Measurements from ENCODE around the gene CHN2.

Gene CHN2

DNA sequence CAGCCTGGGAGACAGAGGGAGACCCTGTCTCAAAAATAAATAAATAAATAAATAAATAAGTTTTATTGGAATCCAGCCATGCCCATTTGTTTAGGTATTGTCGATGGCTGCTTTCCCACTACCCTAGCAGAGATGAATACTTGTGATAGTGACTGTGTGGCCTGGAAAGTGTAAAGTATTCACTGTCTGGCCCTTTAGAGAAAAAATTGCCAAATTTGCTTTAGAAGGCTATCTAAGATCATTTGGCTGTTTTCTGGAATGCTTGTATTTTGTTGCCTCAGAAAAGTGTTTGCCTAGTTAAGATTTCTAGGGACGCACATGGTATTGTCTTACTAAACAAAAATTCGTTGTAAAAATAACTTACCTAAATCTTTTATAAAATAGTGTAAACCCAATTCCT lies 35.4 kb downstream of the CHN2 start:
- H3K27ac ChIP-seq, result no peak overlapping the region
- no peak for DNase-seq
- TF ChIP-seq, protein P1, sequence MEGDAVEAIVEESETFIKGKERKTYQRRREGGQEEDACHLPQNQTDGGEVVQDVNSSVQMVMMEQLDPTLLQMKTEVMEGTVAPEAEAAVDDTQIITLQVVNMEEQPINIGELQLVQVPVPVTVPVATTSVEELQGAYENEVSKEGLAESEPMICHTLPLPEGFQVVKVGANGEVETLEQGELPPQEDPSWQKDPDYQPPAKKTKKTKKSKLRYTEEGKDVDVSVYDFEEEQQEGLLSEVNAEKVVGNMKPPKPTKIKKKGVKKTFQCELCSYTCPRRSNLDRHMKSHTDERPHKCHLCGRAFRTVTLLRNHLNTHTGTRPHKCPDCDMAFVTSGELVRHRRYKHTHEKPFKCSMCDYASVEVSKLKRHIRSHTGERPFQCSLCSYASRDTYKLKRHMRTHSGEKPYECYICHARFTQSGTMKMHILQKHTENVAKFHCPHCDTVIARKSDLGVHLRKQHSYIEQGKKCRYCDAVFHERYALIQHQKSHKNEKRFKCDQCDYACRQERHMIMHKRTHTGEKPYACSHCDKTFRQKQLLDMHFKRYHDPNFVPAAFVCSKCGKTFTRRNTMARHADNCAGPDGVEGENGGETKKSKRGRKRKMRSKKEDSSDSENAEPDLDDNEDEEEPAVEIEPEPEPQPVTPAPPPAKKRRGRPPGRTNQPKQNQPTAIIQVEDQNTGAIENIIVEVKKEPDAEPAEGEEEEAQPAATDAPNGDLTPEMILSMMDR (IDR thresholded peaks at IDR 0.05; ENCODE audit: low read depth, low read length), result no peak
- H3K4me3 ChIP-seq (ENCODE audit: low read depth, low read length), result no peak overlapping the region
- no peaks in the 10 kb centered on the region for H3K9me3 ChIP-seq (ENCODE audit: severe bottlenecking)
- no peaks in the 10 kb centered on the region for H3K27me3 ChIP-seq (ENCODE audit: insufficient read depth, low read depth, severe bottlenecking)
- no peaks in the 10 kb centered on the region for H3K36me3 ChIP-seq

DNA sequence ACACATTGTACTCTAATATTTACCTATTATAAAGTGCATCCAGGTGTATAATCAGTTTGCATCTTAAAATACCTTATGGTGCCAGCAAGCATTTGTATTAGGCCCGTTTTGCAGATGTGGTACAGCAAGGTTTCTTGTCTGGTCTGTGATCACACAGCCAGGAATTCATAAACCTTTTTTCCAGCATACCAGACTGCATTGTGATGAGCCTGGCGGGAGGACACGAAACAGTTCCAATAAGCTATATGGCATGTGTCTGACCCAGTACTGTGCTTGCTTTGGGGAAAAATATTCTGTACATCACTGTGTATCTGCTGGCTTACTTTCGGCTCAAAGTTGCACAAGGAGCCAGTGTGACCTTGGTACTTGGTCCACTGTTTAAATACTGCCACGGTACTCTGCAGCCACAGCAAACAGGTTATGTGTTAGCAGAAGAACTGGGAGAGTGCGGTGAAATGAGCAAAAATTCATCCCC lies 36.3 kb downstream of the CHN2 start:
- TF ChIP-seq, protein P1 (IDR thresholded peaks at IDR 0.05; ENCODE audit: low read depth, low read length), result no peak

DNA sequence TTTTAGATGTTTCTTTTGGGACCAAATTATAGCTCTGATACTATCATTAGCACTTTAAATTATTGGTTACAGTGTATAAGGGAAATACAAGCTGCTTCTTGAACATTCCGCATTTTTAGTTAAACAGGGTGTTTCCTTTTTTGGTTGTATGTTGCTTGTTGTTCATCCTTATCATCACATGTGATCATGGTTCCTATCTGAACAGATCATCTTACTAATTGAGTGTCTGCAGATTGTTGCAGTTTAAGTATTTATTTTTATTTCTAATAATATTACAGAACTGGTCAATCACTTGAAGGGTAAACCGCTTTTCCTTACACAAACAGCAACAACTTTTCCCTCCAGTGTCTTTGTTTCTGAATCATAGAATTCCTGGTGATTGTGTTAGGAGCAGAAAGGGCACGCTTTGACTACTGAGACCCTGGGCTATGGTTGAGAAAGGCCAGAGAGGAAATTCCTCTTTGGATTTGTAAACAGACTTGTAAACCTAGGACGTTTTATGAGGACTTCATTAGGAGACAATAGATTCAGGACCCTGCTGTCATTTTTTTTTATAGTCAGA lies 37.2 kb downstream of the CHN2 start:
- Histone ChIP-seq H3K27me3 (ENCODE audit: insufficient read depth, low read depth, severe bottlenecking) (no peaks in the 10 kb centered on the region), H3K36me3 (no peaks in the 10 kb centered on the region), H3K9me3 (ENCODE audit: severe bottlenecking) (no peaks in the 10 kb centered on the region), H3K4me3 (ENCODE audit: low read depth, low read length) (no peak overlapping the region), H3K27ac (no peak overlapping the region)
- no peak for DNase-seq
- TF ChIP-seq, protein P1 (IDR thresholded peaks at IDR 0.05; ENCODE audit: low read depth, low read length), result no peak

More for the DNA sequence above, 36.3 kb downstream of the CHN2 start:
- no peaks in the 10 kb centered on the region for H3K9me3 ChIP-seq (ENCODE audit: severe bottlenecking)
- H3K4me3 ChIP-seq (ENCODE audit: low read depth, low read length), result no peak overlapping the region
- no peak overlapping the region for H3K27ac ChIP-seq
- H3K36me3 ChIP-seq, result no peaks in the 10 kb centered on the region
- H3K27me3 ChIP-seq (ENCODE audit: insufficient read depth, low read depth, severe bottlenecking), result no peaks in the 10 kb centered on the region
- DNase-seq, result no peak

DNA sequence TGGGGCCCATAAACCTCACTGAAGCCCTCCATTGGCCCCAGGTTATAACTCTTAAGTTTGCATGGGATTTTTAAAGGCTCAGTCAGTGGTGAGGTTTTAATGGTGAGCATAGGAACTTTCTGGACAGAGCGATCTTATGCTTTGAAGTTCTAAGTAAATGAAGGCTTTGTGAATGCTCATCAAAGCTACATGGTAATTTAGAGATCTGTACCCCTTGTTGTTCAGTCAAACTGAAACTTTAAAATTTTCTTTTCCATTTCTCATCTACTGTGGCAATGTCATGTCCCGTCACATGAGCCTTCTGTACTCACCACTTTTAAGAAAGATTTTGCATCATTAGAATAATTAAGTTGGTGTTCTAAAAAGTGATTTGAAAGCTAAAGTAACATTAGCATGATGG lies 39.9 kb downstream of the CHN2 start:
- no peak overlapping the region for H3K4me3 ChIP-seq (ENCODE audit: low read depth, low read length)
- no peak overlapping the region for H3K27ac ChIP-seq
- TF ChIP-seq, protein P1 (IDR thresholded peaks at IDR 0.05; ENCODE audit: low read depth, low read length), result no peak
- no peaks in the 10 kb centered on the region for H3K27me3 ChIP-seq (ENCODE audit: insufficient read depth, low read depth, severe bottlenecking)
- H3K36me3 ChIP-seq, result no peaks in the 10 kb centered on the region
- H3K9me3 ChIP-seq (ENCODE audit: severe bottlenecking), result no peaks in the 10 kb centered on the region
- no peak for DNase-seq

DNA sequence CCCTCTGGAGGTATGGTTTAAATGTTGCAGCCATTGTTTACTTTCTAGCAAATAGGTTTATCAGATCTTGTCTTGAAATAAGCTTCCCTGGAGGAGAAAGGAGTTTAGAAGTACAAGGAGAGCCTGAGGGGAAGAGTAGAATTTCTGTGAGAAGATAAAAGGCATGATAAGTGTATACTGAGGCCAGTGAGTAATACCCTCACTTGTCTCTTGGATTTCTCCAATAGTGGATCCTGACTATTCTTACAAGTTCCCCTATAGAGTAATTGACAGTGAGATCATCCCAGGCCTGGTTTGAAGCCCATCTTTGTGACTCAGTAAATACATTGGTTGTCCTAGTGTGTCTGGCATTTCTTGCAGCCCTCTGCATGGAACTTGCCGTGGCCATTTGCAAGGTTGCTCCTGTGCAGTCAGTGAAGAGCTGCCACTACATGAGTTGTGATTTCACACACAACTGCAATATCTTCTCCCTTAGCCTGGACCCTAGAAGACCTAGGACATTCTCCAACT lies 41.6 kb downstream of the CHN2 start:
- Histone ChIP-seq H3K27me3 (ENCODE audit: insufficient read depth, low read depth, severe bottlenecking) (no peaks in the 10 kb centered on the region), H3K9me3 (ENCODE audit: severe bottlenecking) (no peaks in the 10 kb centered on the region), H3K4me3 (ENCODE audit: low read depth, low read length) (no peak overlapping the region), H3K36me3 (no peaks in the 10 kb centered on the region), H3K27ac (no peak overlapping the region)
- TF ChIP-seq, protein P1 (IDR thresholded peaks at IDR 0.05; ENCODE audit: low read depth, low read length), result no peak
- DNase-seq, result no peak

DNA sequence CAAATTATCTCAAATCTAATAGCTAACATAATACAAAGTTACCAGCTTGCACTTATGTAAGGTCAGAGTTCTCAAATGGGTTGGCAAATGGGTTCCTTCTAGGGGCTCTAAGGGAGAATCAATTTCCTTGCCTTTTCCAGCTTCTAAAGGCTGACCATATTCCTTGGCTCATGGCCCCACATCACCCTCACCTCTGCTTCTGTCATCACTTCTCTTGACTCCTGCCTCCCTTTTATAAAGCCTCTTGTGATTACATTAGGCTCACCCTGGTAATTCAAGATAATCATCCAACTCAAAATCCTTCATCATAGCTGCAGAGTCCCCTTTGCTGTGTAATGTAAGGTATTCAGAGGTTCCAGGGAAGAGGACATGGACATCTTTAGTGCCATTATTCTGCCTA lies 42.1 kb downstream of the CHN2 start:
- H3K27ac ChIP-seq, result no peak overlapping the region

More for the DNA sequence above, 42.1 kb downstream of the CHN2 start:
- TF ChIP-seq, protein P1 (IDR thresholded peaks at IDR 0.05; ENCODE audit: low read depth, low read length), result no peak
- no peak for DNase-seq
- H3K4me3 ChIP-seq (ENCODE audit: low read depth, low read length), result no peak overlapping the region
- no peaks in the 10 kb centered on the region for H3K36me3 ChIP-seq
- no peaks in the 10 kb centered on the region for H3K27me3 ChIP-seq (ENCODE audit: insufficient read depth, low read depth, severe bottlenecking)
- H3K9me3 ChIP-seq (ENCODE audit: severe bottlenecking), result no peaks in the 10 kb centered on the region

Data from WERI-Rb-1 (cell line).